ENCODE measurements around the gene COL17A1.

The COL17A1 gene

GRCh38 chr10:104109908-104110662 is 24.4 kb upstream of the COL17A1 start:
- H3K27ac ChIP-seq, result no peak overlapping the region
- no peak for TF ChIP-seq ZFX (IDR thresholded peaks at IDR 0.05)
- TF ChIP-seq, protein P1, sequence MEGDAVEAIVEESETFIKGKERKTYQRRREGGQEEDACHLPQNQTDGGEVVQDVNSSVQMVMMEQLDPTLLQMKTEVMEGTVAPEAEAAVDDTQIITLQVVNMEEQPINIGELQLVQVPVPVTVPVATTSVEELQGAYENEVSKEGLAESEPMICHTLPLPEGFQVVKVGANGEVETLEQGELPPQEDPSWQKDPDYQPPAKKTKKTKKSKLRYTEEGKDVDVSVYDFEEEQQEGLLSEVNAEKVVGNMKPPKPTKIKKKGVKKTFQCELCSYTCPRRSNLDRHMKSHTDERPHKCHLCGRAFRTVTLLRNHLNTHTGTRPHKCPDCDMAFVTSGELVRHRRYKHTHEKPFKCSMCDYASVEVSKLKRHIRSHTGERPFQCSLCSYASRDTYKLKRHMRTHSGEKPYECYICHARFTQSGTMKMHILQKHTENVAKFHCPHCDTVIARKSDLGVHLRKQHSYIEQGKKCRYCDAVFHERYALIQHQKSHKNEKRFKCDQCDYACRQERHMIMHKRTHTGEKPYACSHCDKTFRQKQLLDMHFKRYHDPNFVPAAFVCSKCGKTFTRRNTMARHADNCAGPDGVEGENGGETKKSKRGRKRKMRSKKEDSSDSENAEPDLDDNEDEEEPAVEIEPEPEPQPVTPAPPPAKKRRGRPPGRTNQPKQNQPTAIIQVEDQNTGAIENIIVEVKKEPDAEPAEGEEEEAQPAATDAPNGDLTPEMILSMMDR (conservative IDR thresholded peaks at IDR 0.05), result no peak

- TF ChIP-seq ZFX (IDR thresholded peaks at IDR 0.05), result no peak
- TF ChIP-seq, protein P1 (conservative IDR thresholded peaks at IDR 0.05), result no peak
- H3K27ac ChIP-seq, result no peak overlapping the region
These were observed 19.2 kb upstream of the COL17A1 start for GRCh38 chr10:104104926-104105325.

GRCh38 chr10:104104418-104104817 is 18.7 kb upstream of the COL17A1 start:
- no peak for TF ChIP-seq ZFX (IDR thresholded peaks at IDR 0.05)
- TF ChIP-seq, protein P1 (conservative IDR thresholded peaks at IDR 0.05), result no peak
- no peak overlapping the region for H3K27ac ChIP-seq

DNA sequence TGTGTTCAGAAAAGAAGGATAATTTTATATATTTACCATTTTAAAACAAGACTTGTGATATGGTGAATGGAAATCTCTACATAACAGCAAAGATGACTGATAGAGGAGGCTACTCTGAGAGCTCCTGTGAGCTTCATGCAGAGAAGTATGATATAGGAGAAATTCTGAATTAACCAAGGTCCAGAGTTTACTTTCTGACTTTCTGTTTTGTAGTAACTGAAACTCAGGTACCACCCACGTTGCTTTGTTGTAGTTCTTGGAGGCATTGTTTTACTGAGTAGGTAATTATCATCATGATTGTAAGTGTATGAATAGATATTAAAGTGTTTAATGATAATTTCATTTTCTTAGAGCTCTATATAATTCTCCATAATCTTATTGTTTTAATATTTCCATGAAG is 18.3 kb upstream of the COL17A1 start:
- TF ChIP-seq, protein P1 (conservative IDR thresholded peaks at IDR 0.05), result no peak
- TF ChIP-seq ZFX (IDR thresholded peaks at IDR 0.05), result no peak

GRCh38 chr10:104101902-104102301 is 16.2 kb upstream of the COL17A1 start:
- no peak for TF ChIP-seq ZFX (IDR thresholded peaks at IDR 0.05)
- TF ChIP-seq, protein P1 (conservative IDR thresholded peaks at IDR 0.05), result no peak
- H3K27ac ChIP-seq, result no peak overlapping the region

More for the DNA sequence above, 18.3 kb upstream of the COL17A1 start:
- no peak overlapping the region for H3K27ac ChIP-seq

DNA sequence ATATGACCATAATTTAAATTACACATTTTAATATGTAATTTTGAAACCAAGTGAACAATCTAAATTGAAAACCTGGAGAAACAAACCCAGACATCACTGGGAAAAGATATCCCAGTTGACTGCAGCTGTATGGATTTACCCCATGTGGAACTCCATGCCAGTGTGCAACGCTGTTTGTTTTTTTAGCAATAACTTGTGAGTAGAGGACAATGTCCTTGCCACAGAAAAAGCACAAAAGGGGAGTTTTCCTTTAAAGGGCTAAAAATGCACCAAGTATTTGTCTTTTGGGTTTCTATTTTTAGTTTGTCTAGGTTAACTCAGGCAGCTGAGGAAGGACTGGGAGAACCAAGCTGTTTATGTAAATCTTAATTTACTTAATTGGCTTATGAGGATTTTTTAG is 15.1 kb upstream of the COL17A1 start:
- H3K27ac ChIP-seq, result no peak overlapping the region
- no peak for TF ChIP-seq ZFX (IDR thresholded peaks at IDR 0.05)
- TF ChIP-seq, protein P1 (conservative IDR thresholded peaks at IDR 0.05), result no peak

DNA sequence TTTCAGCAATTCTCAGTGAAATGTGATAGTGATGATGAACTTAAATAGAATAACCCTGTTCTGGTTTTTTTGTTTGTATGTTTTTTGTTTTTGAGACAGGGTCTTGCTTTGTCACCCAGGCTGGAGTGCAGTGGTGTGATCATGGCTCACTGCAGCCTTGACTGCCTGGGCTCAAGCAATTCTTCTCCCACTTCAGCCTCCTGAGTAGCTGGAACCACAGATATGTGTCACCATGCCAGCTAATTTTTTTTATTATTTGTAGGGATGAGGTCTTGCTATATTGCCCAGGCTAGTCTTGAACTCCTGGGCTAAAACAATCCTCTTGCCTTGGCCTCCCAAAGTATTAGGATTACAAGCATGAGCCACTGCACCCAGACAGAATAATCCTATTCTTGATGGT is 14.3 kb upstream of the COL17A1 start:
- TF ChIP-seq, protein P1 (conservative IDR thresholded peaks at IDR 0.05), result no peak
- no peak for TF ChIP-seq ZFX (IDR thresholded peaks at IDR 0.05)
- no peak overlapping the region for H3K27ac ChIP-seq
